Stimulated activated CD4-positive, alpha-beta T cell treated with anti-CD3 and anti-CD28 coated beads, Interleukin-15, amount 100 ng/mL, for 1 hour (primary cell): ENCODE results near the gene CMIP.

Experiments used
- DNase-seq, 2 donors: peaks; one replicate each; pipeline ENCODE4 v3.0.0-alpha.2; 2020; ENCODE audit warnings: low read depth in 1 of 2, low spot score in 1 of 2

Gene CMIP

GRCh38 chr16:81650281-81650680 is 205.7 kb downstream of the CMIP start:
- DNase-seq: no peak

GRCh38 chr16:81650982-81651562 is 206.5 kb downstream of the CMIP start:
- DNase-seq: no peak

DNA sequence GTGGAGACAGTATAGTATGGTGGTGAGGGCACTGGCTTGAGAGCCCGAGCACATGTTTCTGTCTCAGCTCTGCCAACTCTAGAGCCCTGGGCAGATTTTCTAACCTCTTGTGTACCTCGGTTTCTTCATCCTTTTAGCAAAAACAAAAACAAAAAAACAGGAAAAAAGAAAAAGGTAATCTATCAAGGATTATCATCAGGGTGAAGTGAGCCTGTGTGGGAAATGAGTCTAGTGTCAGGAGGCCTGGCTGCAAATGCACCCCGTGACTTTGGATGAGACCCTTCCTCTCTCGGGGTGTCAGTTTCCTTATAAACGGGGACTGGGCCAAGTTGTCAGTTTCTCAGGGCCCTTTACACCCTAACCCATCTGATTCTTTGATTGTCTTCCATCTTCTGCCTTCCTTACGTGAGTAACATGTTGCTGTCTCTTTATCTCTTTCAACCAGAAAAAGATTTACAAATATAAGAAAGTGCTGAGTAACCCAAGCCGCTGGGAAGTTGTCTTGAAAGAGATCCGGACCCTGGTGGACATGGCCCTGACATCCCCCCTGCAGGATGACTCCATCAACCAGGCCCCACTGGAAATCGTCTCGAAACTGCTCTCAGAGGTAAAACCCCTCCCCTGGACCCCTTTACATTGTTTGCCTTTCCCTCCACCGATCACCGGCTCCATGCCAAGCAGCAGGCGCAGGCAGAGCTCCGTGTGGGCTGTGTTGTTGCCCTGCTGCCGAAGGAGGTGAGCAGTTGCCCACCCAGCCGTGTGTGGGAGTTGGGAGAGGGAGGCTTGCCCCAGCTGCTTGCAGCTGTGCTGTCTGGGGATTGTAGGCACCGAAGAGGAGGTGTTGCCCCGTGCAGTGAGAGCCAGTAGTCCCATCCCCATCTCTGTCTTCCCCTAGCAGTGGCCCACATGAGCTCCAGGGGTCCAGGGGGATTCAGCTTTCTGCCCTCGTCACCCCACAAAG is 207.4 kb downstream of the CMIP start:
- no peak for DNase-seq

- no peak for DNase-seq
These were observed 208.3 kb downstream of the CMIP start for GRCh38 chr16:81652798-81653505.

GRCh38 chr16:81654346-81654745 is 209.7 kb downstream of the CMIP start:
- no peak for DNase-seq

GRCh38 chr16:81655469-81656162 is 211.0 kb downstream of the CMIP start:
- DNase-seq: no peak

- no peak for DNase-seq
These were observed 212.6 kb downstream of the CMIP start for GRCh38 chr16:81657224-81657623.

DNA sequence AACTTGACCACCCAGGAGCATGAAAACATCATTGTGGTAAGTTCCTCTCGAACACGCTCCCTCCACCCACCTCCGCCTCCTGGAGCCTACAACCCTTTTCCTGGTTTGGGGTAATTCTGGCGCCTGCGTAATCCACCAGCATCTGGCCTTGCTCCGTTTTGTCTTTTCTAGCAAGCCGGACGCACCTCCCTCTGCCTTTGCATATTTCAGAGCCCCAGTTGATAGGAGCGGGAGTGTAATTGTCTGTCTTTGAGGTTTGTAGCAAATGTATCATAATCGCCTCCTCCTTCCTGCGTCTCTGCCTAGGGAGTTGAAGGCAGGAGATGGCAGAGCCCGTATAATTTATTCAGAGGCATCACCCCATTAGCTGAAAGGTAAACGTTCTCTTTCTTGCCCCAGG is 213.2 kb downstream of the CMIP start:
- DNase-seq: no peak

- DNase-seq: no peak
These were observed 213.8 kb downstream of the CMIP start for GRCh38 chr16:81658373-81658772.

- no peak for DNase-seq
These were observed 214.6 kb downstream of the CMIP start for GRCh38 chr16:81659249-81659648.

DNA sequence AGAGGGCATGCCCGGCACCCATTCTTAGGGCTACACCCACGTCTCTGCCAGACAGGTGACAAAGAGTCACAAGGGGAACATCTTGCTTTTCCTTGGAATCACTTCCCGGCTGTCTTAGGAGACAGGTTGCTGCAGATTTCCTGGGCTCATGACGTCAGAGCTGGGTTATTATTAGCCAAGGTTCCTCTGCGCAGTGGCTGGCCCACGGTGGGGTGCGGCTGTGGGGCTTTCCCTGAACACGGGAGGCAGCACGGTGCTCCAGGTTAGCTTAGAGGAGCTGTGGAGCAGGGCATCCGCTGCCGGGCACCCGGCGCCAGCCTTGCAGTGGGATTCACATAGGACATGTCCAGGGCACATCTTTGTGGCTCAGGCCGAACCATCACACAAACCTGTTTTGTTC is 216.5 kb downstream of the CMIP start:
- DNase-seq: no peak

- DNase-seq: no peak
These were observed 219.5 kb downstream of the CMIP start for GRCh38 chr16:81664153-81664552.

- no peak for DNase-seq
These were observed 221.0 kb downstream of the CMIP start for GRCh38 chr16:81665588-81665987.

GRCh38 chr16:81666113-81666512 is 221.5 kb downstream of the CMIP start:
- DNase-seq: no peak

DNA sequence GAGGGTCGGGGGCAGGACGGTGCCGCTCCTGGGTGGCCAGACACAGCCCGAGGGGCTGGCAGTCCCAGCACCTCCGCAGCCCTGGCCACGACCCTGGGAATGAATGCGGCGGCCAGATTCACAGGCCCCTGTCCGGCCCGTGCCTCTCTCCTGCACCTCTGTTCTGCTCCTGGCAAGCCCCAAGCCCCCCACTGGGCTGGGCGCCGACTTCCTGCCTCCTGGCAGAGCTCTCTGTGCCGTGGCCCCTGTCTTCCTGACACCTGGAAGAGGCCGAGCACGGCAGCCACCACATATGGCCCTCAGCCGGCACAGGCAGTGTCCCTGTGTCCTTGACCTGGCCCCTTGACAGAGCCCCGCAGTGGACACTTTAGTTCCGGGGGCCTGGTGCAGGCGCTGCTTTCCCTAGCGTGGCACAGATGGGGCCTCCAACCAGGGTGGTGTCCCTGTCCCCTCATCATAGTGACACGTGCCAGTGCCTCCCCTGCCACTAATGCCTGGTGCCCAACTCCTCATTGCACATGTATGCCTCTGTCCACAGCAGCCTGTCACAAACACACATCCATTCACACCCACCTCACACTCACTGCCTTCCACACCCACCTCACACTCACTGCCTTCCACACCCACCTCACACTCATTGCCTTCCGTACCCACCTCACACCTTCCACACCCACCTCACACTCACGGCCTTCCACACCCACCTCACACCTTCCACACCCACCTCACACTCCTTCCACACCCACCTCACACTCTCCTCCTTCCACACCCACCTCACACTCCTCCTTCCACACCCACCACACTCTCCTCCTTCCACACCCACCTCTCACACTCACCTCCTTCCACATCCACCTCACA is 223.9 kb downstream of the CMIP start:
- no peak for DNase-seq

GRCh38 chr16:81669473-81670350 is 225.1 kb downstream of the CMIP start:
- no peak for DNase-seq

GRCh38 chr16:81671738-81672597 is 227.4 kb downstream of the CMIP start:
- no peak for DNase-seq

GRCh38 chr16:81673432-81673831 is 228.8 kb downstream of the CMIP start:
- DNase-seq: no peak

GRCh38 chr16:81675662-81676061 is 231.1 kb downstream of the CMIP start:
- no peak for DNase-seq
